OCI-LY7 (cell line): ENCODE data around the gene SPARC.

Experiments
- CTCF ChIP-seq: fragments of 200-600 bp; sonication (generic); conservative IDR thresholded peaks from 2 replicates; pipeline ENCODE4 v1.5.1; 2014; ENCODE audit warnings: mild to moderate bottlenecking, antibody characterized with exemption, low read length, moderate library complexity, mixed read lengths
- EZH2phosphoT487 ChIP-seq: fragments of 200-600 bp; sonication (generic); IDR thresholded peaks from 2 replicates; pipeline ENCODE4 v1.6.1; 2018; ENCODE audit warnings: low read depth, borderline replicate concordance, mild to moderate bottlenecking, mixed run types, antibody characterized with exemption, low read length, moderate library complexity, mixed read lengths

- TF ChIP-seq CTCF (no peak), EZH2phosphoT487 (no peak)
These were observed 56.6 kb downstream of the SPARC start for GRCh38 chr5:151630088-151630487.
